GM21717 (cell line): Measurements from ENCODE around the gene DNAJC15.

Experiments
- ATAC-seq: cut with Tn5 transposase; IDR thresholded peaks from one replicate; pipeline ENCODE4 v1.9.1; 2021; ENCODE audit warnings: mild to moderate bottlenecking, moderate library complexity; ENCODE audit not compliant: unreplicated experiment

DNAJC15 gene

GRCh38 chr13:43150369-43151207 lies 127.2 kb downstream of the DNAJC15 start:
- no peak for ATAC-seq

GRCh38 chr13:43153436-43154090 lies 130.2 kb downstream of the DNAJC15 start:
- no peak for ATAC-seq

- ATAC-seq = no peak
These were observed 130.8 kb downstream of the DNAJC15 start for GRCh38 chr13:43154156-43154651.

GRCh38 chr13:43154839-43155238 lies 131.5 kb downstream of the DNAJC15 start:
- ATAC-seq = no peak

- ATAC-seq = no peak
These were observed 133.5 kb downstream of the DNAJC15 start for GRCh38 chr13:43156916-43157315.

GRCh38 chr13:43157796-43158195 lies 134.4 kb downstream of the DNAJC15 start:
- ATAC-seq = no peak

- no peak for ATAC-seq
These were observed 135.1 kb downstream of the DNAJC15 start for GRCh38 chr13:43158516-43158915.

- no peak for ATAC-seq
These were observed 135.7 kb downstream of the DNAJC15 start for GRCh38 chr13:43159026-43159461.
